ENCODE results near the gene RRN3.
"Not testable (repeated sequence)": the region's sequence is repeated elsewhere in the genome, so short reads cannot be mapped to it uniquely, and the experiment has no call there.

- TF ChIP-seq CTCF (IDR thresholded peaks at IDR 0.05; ENCODE audit: borderline replicate concordance, extremely low read depth, low read length, poor library complexity, severe bottlenecking); EZH2 (IDR thresholded peaks at IDR 0.05; ENCODE audit: borderline replicate concordance, low read depth, low read length, severe bottlenecking): not testable (repeated sequence)
Observed at GRCh38 chr16:15100372-15100987, 6.4 kb upstream of the RRN3 start.
